Heart right ventricle (tissue), 16 donors: ENCODE measurements around the gene HOTAIR. TPM values are rescaled to one million over a fixed set of nuclear protein-coding genes. Genes with fewer than 3 reads are reported as not detected.

Source experiments
- ATAC-seq, 8 donors: fragments of 200-7000 bp; cut with Tn5 transposase; one replicate each; pipeline ENCODE4 v1.9.1; 2020; ENCODE audit warnings: mild to moderate bottlenecking in 8 of 8, moderate library complexity in 8 of 8, moderate number of reproducible peaks in 1 of 8
- DNase-seq, 2 donors: peaks; one replicate each; pipeline ENCODE4 v3.0.0-alpha.2; 2020
- H3K27ac ChIP-seq, 10 donors: fragments of 200-600 bp; sonication (generic) in 2 of 10; one replicate each; pipeline versions ENCODE4 v1.5.0 to v1.8.0; 2020 to 2022; ENCODE audit warnings: mild to moderate bottlenecking in 3 of 10
- H3K27me3 ChIP-seq, 7 donors: fragments of 200-600 bp; one replicate each; pipeline ENCODE4 v1.8.0; 2021 to 2022; ENCODE audit warnings: mild to moderate bottlenecking in 2 of 7
- H3K36me3 ChIP-seq, 9 donors: fragments of 200-600 bp; sonication (generic) in 1 of 9; one replicate each; pipeline versions ENCODE4 v1.5.0 to v1.8.0; 2020 to 2022; ENCODE audit warnings: mild to moderate bottlenecking in 2 of 9
- H3K4me1 ChIP-seq, 9 donors: fragments of 200-600 bp; sonication (generic) in 1 of 9; one replicate each; pipeline versions ENCODE4 v1.5.0 to v1.8.0; 2020 to 2022; ENCODE audit warnings: mild to moderate bottlenecking in 4 of 9
- H3K4me3 ChIP-seq, 10 donors: fragments of 200-600 bp; sonication (generic) in 2 of 10; one replicate each; pipeline versions ENCODE4 v1.5.0 to v1.8.0; 2020 to 2022; ENCODE audit warnings: mild to moderate bottlenecking in 7 of 10, moderate library complexity in 2 of 10
- H3K9me3 ChIP-seq, 11 donors: fragments of 200-600 bp in 10 of 11; sonication (generic) in 2 of 11; one replicate each; pipeline versions ENCODE4 v1.5.0 to v1.8.0; 2013 to 2022; ENCODE audit warnings: mild to moderate bottlenecking in 2 of 11, control low read depth in 1 of 11, moderate library complexity in 1 of 11
- CTCF ChIP-seq, 9 donors: fragments of 200-600 bp; sonication (generic) in 2 of 9; IDR thresholded peaks; one replicate each; pipeline versions ENCODE4 v1.5.0 to v1.8.0; 2021 to 2022; ENCODE audit warnings: antibody characterized with exemption in 9 of 9, mild to moderate bottlenecking in 5 of 9, moderate library complexity in 1 of 9
- WGBS, 2 donors: extraction: QIAGEN DNeasy Blood & Tissue Kit; methylation state at CpG; one replicate each; pipeline ENCODE4 v1.1.7; 2013; ENCODE audit warnings: inconsistent platforms in 1 of 2; 5-methylcytosine and 5-hydroxymethylcytosine counted together
- intact Hi-C, 10 donors: fragments of 100-400 bp; cut with DNase I; formaldehyde crosslinking; loops; one replicate each; pipeline versions ENCODE4 v1.11.1 to v1.14.2; 2022
- polyA plus RNA-seq, 2 donors: library from polyadenylated mRNA; stranded (reverse); fragments of 200-250 nt; gene quantifications; one replicate each; pipeline ENCODE4 v1.2.3, GENCODE V29; 2013
- total RNA-seq, 10 donors: library from RNA; stranded (reverse); fragmentation: NEBNext Ultra II Directional in 3 of 10; extraction: Animal tissue kit (Norgen Biotek cat#: 25700) in 3 of 10; gene quantifications; one replicate each; pipeline versions ENCODE4 v1.2.1 to v1.2.4, GENCODE V29; 2021 to 2023
- donor health status: Arrhythmogenic right ventricular cardiomyopathy.
- donor health status: ischemic (EF 13 %, LVEDD 7.1; RV severe dilation, severe dysfunction).
- donor health status: healthy with polysubstance abuse.
- donor health status: DM: no; HTN: yes; CAD: no.
- donor health status: DM: no; HTN: no; CAD: no.
- donor health status: ischemic (EF 25% LVEDD 6.9; RV normal size, moderate dysfunction).
- donor health status: ischemic (EF 25% LVEDD 5.7; RV mildly dilated, moderate dysfunction).
- donor health status: healthy.
- donor health status: DM: yes; HTN: yes; CAD: no.
- donor health status: Ischemic cardiomyopathy.
- donor health status: ischemic (EF 35%, LVEDD 5.7; RV mildly dilated, moderate dysfunction).
- donor health status: nonischemic (EF 11% LVEDD 7.7; RV severe dilation, severe dysfunction).
- donor health status: DM: yes; HTN: yes; CAD: no.
- donor health status: PGD.
- donor health status: ischemic (EF 29% LVEDD 5.4; RV normal size, mild dysfunction).
- donor health status: nonischemic (EF 23%, LVEDD 6.1; RV moderate dilation, normal function).

Gene HOTAIR
- total and polyA plus RNA-seq, 12 donors: not detected

- Histone ChIP-seq H3K27ac (no peak overlapping the region), H3K9me3 (no peaks in the 10 kb centered on the region), H3K27me3 (peaks cover 62 to 100% (median 100%) of the 10 kb centered on the region in 7 donors), H3K36me3 (no peaks in the 10 kb centered on the region), H3K4me3 (no peak overlapping the region), H3K4me1 (peaks cover 0 to 22% (median 4%) of the 10 kb centered on the region in 9 donors)
- no peak for TF ChIP-seq CTCF (IDR thresholded peaks at IDR 0.05)
- ATAC-seq: no peak
- 8 to 9% methylated on average over 2 of the region's 2 CpGs for WGBS, 2 donors
- no peak for DNase-seq
- intact Hi-C loops: no loop called here
Observed at GRCh38 chr12:53964315-53964713, 10.4 kb downstream of the HOTAIR start.

- ATAC-seq: no peak
- TF ChIP-seq CTCF (IDR thresholded peaks at IDR 0.05): no peak
- Histone ChIP-seq H3K27ac (no peak overlapping the region), H3K27me3 (peaks cover 58 to 100% (median 100%) of the 10 kb centered on the region in 7 donors), H3K4me1 (peaks cover 0 to 22% (median 4%) of the 10 kb centered on the region in 9 donors), H3K36me3 (no peaks in the 10 kb centered on the region), H3K9me3 (no peaks in the 10 kb centered on the region), H3K4me3 (no peak overlapping the region)
- 6 to 9% methylated on average over 38 of the region's 38 CpGs for WGBS, 2 donors
- intact Hi-C loops: no loop called here
- DNase-seq: no peak
Observed at GRCh38 chr12:53963434-53964314, 11.1 kb downstream of the HOTAIR start.

- Histone ChIP-seq H3K4me3 (no peak overlapping the region), H3K27me3 (peaks cover 55 to 100% (median 100%) of the 10 kb centered on the region in 7 donors), H3K9me3 (no peaks in the 10 kb centered on the region), H3K36me3 (no peaks in the 10 kb centered on the region), H3K27ac (no peak overlapping the region), H3K4me1 (peaks cover 0 to 22% (median 4%) of the 10 kb centered on the region in 9 donors)
- WGBS, 2 donors: 23 to 24% methylated on average over 7 of the region's 7 CpGs
- TF ChIP-seq CTCF (IDR thresholded peaks at IDR 0.05): no peak
- ATAC-seq: no peak
- no peak for DNase-seq
- intact Hi-C loops: no loop called here
Observed at GRCh38 chr12:53963005-53963404, 11.7 kb downstream of the HOTAIR start.

GRCh38 chr12:53961025-53961761, 13.6 kb downstream of the HOTAIR start:
- ATAC-seq (no peak), DNase-seq (no peak)
- TF ChIP-seq CTCF (IDR thresholded peaks at IDR 0.05): no peak
- Histone ChIP-seq H3K27me3 (peaks cover 64 to 100% (median 100%) of the 10 kb centered on the region in 7 donors), H3K9me3 (no peaks in the 10 kb centered on the region), H3K27ac (no peak overlapping the region), H3K4me1 (peaks cover 0 to 16% (median 3%) of the 10 kb centered on the region in 9 donors), H3K36me3 (no peaks in the 10 kb centered on the region), H3K4me3 (peak overlapping the region in 1 of 10 donors; percentile 12)
- intact Hi-C loops: no loop called here
- 1 to 2% methylated on average over 72 of the region's 72 CpGs for WGBS, 2 donors
